Measurements from ENCODE around the gene DCLK3. TPM values are rescaled to one million over a fixed set of nuclear protein-coding genes. Genes with fewer than 3 reads are reported as not detected.

Gene DCLK3
- total RNA-seq, 1 donor from 2014 or later, result not detected

DNA sequence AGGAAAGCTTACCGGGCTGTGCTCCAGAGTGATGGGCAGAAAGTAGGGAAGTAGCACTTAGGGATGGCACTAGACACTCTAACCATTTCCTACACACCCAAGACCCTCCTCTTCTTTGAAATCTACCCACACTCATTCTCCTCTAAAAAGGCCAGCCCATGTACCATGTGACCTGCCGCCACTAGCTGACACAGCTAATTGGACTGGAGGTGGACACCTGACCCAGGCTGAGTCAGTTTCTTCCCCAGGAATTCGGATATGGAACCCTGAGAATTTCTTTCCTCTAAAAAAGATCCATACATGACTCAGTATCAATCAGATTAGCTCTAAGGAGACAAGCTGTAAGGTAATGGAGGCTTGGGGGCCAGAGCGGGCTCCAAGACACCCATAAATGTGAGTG lies 60.1 kb downstream of the DCLK3 start:
- H3K27ac Mint-ChIP-seq (ENCODE audit: unreplicated experiment), result no peak overlapping the region
- peaks cover 11% of the 10 kb centered on the region for H3K27me3 Mint-ChIP-seq (ENCODE audit: unreplicated experiment)
- no peak for DNase-seq (ENCODE audit: extremely low spot score, unreplicated experiment)
- H3K9me3 Mint-ChIP-seq (ENCODE audit: unreplicated experiment), result no peaks in the 10 kb centered on the region
- H3K36me3 Mint-ChIP-seq (ENCODE audit: unreplicated experiment), result no peaks in the 10 kb centered on the region
- no peak overlapping the region for H3K4me3 Mint-ChIP-seq (ENCODE audit: unreplicated experiment)
- TF ChIP-seq, protein P1, sequence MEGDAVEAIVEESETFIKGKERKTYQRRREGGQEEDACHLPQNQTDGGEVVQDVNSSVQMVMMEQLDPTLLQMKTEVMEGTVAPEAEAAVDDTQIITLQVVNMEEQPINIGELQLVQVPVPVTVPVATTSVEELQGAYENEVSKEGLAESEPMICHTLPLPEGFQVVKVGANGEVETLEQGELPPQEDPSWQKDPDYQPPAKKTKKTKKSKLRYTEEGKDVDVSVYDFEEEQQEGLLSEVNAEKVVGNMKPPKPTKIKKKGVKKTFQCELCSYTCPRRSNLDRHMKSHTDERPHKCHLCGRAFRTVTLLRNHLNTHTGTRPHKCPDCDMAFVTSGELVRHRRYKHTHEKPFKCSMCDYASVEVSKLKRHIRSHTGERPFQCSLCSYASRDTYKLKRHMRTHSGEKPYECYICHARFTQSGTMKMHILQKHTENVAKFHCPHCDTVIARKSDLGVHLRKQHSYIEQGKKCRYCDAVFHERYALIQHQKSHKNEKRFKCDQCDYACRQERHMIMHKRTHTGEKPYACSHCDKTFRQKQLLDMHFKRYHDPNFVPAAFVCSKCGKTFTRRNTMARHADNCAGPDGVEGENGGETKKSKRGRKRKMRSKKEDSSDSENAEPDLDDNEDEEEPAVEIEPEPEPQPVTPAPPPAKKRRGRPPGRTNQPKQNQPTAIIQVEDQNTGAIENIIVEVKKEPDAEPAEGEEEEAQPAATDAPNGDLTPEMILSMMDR (IDR thresholded peaks at IDR 0.05), result no peak
- peaks cover 11% of the 10 kb centered on the region for H3K4me1 Mint-ChIP-seq (ENCODE audit: unreplicated experiment)

GRCh38 chr3:36701249-36701572 lies 63.1 kb downstream of the DCLK3 start:
- TF ChIP-seq, protein P1 (IDR thresholded peaks at IDR 0.05), result peak; percentile 4
- no peak overlapping the region for H3K4me3 Mint-ChIP-seq (ENCODE audit: unreplicated experiment)
- no peaks in the 10 kb centered on the region for H3K9me3 Mint-ChIP-seq (ENCODE audit: unreplicated experiment)
- peaks cover 11% of the 10 kb centered on the region for H3K27me3 Mint-ChIP-seq (ENCODE audit: unreplicated experiment)
- DNase-seq (ENCODE audit: extremely low spot score, unreplicated experiment), result no peak
- no peak overlapping the region for H3K27ac Mint-ChIP-seq (ENCODE audit: unreplicated experiment)
- no peaks in the 10 kb centered on the region for H3K4me1 Mint-ChIP-seq (ENCODE audit: unreplicated experiment)
- H3K36me3 Mint-ChIP-seq (ENCODE audit: unreplicated experiment), result no peaks in the 10 kb centered on the region

DNA sequence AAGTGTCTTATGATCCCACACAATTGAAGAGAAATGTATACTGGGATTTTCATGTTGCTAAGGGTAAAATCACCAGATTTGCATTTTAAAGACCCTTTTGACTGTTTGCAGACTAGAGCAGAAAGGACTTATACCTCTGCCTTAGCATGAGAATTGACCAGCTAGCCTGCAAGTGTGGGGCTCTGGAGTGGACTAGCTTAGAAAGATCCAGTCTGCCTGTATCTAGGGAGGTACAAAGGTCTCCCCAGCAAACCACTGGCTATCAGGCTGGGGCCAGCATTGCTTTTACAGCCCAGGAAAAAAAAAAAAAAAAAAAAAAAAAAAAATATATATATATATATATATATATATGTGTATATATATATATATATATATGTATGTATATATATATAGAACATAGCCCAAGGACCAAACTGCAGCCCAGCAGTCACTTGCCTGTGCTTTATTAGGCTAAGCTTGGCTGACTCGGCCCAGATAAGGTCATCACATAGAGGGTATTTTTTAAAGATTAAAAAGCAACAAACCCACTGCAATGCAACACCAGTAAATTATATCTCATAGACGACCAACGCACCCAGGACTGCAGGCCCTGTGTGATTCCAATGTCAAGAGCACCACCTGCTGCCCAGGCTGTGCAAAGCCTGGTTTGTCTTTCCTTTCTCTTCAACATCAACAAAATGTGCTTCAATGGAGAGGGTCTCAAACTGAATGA lies 63.7 kb downstream of the DCLK3 start:
- Mint-ChIP-seq H3K9me3 (ENCODE audit: unreplicated experiment) (no peaks in the 10 kb centered on the region), H3K36me3 (ENCODE audit: unreplicated experiment) (no peaks in the 10 kb centered on the region), H3K27me3 (ENCODE audit: unreplicated experiment) (peaks cover 11% of the 10 kb centered on the region), H3K27ac (ENCODE audit: unreplicated experiment) (no peak overlapping the region), H3K4me3 (ENCODE audit: unreplicated experiment) (no peak overlapping the region), H3K4me1 (ENCODE audit: unreplicated experiment) (no peaks in the 10 kb centered on the region)
- DNase-seq (ENCODE audit: extremely low spot score, unreplicated experiment), result no peak
- TF ChIP-seq, protein P1 (IDR thresholded peaks at IDR 0.05), result peak; percentile 93

- TF ChIP-seq, protein P1 (IDR thresholded peaks at IDR 0.05), result no peak
- H3K4me1 Mint-ChIP-seq (ENCODE audit: unreplicated experiment), result no peaks in the 10 kb centered on the region
- peaks cover 3% of the 10 kb centered on the region for H3K27me3 Mint-ChIP-seq (ENCODE audit: unreplicated experiment)
- no peak for DNase-seq (ENCODE audit: extremely low spot score, unreplicated experiment)
- H3K27ac Mint-ChIP-seq (ENCODE audit: unreplicated experiment), result no peak overlapping the region
- H3K9me3 Mint-ChIP-seq (ENCODE audit: unreplicated experiment), result peaks cover 1% of the 10 kb centered on the region
- no peak overlapping the region for H3K4me3 Mint-ChIP-seq (ENCODE audit: unreplicated experiment)
- H3K36me3 Mint-ChIP-seq (ENCODE audit: unreplicated experiment), result no peaks in the 10 kb centered on the region
Measured at GRCh38 chr3:36698314-36698713, 66.0 kb downstream of the DCLK3 start.

DNA sequence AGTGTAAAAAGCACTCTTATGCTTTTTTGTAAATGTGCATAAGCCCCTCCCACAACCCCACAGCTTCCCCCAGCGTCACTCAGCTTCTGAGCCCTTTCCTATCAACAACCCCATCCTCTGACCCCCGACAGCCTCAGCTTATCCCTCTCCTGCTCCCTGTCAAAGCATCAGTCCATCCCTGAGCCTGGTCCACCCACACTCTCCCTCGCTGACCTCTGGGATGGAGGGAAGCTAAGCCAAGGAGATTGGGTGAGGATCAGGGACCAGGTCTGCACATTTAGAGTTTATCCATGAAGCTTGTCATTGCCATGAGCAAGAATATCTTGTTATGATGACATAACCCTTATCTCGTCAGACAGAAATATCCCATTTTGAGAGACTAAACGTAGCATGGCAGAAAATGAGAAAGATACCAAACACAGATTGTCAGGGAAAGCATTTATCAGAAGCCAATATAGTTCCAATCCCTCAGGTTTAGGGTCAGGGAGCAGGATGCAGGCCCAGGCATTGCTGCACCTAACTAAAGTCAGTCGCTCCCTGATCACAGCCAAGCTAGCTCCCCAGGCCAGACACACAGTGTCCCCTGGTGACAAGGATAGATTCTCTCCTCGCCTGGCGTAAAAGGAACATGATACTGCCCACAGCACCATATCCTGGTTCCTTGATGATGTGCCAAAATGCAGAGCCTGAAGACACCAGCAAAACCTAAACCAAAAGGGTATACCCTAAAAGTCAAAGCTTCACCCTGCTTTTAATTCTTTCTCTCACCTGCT lies 66.9 kb downstream of the DCLK3 start:
- DNase-seq (ENCODE audit: extremely low spot score, unreplicated experiment), result no peak
- Mint-ChIP-seq H3K4me3 (ENCODE audit: unreplicated experiment) (no peak overlapping the region), H3K9me3 (ENCODE audit: unreplicated experiment) (peaks cover 4% of the 10 kb centered on the region), H3K27me3 (ENCODE audit: unreplicated experiment) (peaks cover 3% of the 10 kb centered on the region), H3K36me3 (ENCODE audit: unreplicated experiment) (no peaks in the 10 kb centered on the region), H3K27ac (ENCODE audit: unreplicated experiment) (no peak overlapping the region), H3K4me1 (ENCODE audit: unreplicated experiment) (no peaks in the 10 kb centered on the region)
- TF ChIP-seq, protein P1 (IDR thresholded peaks at IDR 0.05), result peak; percentile 15

Data from osteocyte (in vitro differentiated cells).